GM12873 (cell line): ENCODE results near the gene OTOA.

Experiments used
- TF ChIP-seq, protein P1 (sequence below): IDR thresholded peaks from 2 replicates; pipeline ENCODE4 v1.5.1; 2012; ENCODE audit warnings: low read depth, mild to moderate bottlenecking, moderate library complexity, low read length, control low read depth; ENCODE audit not compliant: insufficient read depth; ENCODE audit errors: missing control alignments

Gene OTOA

DNA sequence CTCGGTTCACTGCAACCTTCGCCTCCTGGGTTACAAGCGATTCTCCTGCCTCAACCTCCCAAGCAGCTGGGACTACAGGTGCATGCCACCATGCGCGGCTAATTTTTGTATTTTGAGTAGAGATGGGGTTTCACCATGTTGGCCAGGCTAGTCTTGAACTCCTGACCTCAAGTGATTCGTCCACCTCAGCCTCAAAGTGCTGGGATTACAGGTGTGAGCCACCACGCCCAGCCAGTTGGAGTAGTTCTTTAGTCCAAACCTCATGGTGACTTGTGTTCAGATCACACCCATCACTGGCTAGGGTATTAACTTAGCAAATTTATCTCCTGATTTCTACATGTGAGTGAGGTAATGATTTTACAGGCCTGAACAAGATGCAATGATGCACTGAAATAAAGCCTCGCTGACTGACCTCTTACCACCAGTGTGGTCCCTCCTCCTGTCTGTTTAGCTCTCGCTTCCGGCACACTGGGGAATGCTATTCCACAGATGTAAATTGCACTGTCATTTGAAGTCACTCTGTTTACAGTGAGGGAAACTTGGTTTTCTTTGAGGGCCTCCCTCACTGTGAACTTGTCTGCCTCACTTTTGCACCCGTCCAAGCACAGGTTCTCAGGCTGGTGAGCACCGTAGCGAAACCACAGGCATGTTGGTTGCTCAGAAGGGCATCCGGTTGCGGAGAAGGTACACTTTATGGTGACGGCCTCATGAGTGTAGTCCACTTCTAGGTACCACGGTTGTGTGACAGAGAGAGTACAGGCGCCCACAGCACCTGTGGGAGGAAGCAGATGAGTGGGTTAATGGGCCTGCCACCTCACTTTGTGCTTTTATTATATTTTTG lies 16.8 kb upstream of the OTOA start:
- TF ChIP-seq, protein P1, sequence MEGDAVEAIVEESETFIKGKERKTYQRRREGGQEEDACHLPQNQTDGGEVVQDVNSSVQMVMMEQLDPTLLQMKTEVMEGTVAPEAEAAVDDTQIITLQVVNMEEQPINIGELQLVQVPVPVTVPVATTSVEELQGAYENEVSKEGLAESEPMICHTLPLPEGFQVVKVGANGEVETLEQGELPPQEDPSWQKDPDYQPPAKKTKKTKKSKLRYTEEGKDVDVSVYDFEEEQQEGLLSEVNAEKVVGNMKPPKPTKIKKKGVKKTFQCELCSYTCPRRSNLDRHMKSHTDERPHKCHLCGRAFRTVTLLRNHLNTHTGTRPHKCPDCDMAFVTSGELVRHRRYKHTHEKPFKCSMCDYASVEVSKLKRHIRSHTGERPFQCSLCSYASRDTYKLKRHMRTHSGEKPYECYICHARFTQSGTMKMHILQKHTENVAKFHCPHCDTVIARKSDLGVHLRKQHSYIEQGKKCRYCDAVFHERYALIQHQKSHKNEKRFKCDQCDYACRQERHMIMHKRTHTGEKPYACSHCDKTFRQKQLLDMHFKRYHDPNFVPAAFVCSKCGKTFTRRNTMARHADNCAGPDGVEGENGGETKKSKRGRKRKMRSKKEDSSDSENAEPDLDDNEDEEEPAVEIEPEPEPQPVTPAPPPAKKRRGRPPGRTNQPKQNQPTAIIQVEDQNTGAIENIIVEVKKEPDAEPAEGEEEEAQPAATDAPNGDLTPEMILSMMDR = no peak

DNA sequence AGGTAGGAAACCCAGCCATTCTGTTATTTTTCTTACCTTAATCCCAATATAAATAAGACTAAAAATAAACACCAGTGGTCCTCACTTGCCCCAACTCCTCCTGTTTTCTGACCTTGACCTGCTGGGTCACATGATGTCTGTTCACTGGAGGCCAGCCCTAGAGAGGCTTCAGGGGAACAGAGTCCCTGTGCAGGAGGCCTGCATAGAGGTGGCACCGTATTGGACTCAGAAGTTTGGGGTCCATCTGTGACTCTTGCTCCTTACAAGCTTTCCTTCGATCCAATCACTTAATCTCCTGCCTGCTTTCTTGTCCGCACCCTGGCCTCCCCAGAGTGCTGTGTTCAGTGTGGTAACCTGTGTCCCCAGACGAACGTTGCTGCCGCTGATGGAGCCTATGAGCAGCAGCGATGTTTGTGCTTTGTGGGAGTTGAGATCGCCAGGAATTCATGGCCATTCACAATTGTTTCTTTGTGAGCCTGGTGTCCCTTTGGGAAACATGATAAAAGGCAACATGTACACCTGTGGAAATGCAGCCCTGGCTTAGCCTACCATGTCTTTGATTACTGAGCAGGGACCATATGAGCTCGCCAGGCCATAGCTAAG lies 16.1 kb upstream of the OTOA start:
- TF ChIP-seq, protein P1 = no peak

DNA sequence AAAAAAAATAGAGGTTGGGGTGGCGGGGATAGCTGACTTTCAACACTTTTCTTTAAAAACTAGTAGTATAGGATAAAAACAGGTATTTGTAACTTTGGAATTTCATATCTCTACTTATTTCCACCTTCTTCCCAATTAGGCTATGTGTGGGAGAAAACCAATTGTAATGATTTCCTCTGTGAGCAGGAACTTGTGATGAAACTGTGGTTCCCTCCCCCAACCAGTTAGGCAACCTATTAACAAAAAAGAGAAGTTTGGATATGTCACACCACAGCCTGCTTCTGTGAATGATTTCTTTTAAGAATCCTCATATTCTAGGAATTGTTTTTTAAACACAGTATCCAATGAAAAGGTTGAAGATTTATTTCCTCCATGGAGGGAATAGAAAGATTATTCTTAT lies 13.2 kb upstream of the OTOA start:
- TF ChIP-seq, protein P1 = no peak

DNA sequence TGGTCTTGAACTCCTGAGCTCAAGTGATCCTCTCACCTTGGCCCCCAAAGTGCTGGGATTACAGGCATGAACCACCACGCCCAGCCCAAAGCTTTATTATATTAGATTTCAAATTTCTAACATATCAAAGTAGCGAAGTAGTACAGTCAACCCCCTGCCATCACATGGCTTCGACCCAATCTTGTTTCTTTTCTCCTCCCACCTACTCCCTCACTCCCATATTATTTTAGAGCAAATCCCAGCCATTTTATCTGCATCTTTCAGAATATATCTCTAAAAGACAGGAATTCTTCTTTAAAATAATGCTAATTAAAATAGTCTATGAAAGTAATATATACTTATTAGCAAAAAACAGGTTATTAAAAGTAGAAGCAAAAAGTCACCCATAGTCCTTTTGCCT lies 12.3 kb upstream of the OTOA start:
- TF ChIP-seq, protein P1 = no peak

DNA sequence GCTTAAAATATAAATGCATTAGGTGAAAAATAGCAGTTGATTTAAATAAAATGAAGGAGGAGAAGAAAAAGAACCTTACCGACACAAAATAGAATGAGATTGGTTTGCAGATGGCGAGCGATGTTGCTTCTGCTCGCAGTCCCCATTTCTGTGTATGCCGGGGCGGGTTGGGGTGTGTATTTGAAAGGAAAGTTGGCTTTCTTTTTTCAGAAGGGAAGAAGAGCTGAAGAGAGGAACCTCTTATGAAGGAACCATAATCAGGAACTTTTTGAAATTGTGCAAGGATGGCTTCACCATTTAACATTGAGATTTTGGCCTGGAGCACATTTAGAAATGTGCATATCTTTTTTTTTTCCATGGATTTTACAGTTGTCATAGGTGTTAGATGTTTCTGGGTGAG lies 11.3 kb upstream of the OTOA start, which contains the start of gene IGSF6:
Gene IGSF6, minus strand, starts transcription at position 156 of the 400 bp plus-strand sequence. Its CDS starts 10 bp downstream, at position 146.
- TF ChIP-seq, protein P1 = no peak

DNA sequence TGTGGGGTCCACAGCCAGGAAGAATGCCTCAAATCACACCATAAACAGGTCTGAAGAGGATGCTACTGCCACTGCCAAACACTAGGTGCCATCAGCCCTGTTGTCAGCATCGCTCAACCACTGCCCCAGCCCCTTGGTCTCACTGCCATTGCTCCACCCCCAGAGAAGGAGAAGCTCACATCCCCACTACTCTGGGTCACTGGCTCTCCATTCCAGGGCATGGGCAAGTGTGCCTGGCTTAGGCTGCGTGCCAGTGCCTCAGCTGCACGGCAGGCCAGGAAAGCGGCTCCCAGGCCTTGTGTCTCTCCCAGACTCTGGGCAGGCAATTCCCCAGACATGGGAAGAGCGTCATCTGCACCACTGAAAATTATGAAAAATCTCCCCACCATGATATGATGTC lies 10.2 kb upstream of the OTOA start:
- TF ChIP-seq, protein P1 = no peak

DNA sequence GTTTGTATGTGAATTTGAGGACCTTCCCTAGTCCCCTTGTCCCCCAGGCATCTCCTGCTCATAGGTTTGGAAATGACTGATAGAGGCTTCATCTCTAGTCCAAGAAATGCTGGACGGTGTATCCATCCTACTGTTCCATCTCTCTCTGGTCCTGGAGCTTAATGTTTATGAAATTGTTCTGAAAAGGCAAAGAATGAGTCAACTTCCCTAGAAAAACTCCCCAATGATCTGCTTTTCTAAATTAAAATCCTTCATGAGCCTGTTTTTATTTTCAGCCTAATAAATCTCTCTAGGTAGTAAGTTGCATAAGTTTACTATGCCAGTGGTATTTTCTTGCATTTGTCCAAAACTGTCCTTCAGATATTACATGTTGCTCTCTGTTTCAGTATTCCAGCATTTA lies 9.3 kb upstream of the OTOA start:
- TF ChIP-seq, protein P1 = no peak
